Pancreas (tissue), 10 donors: ENCODE data around the gene CDH10. TPM values are rescaled to one million over a fixed set of nuclear protein-coding genes. Genes with fewer than 3 reads are reported as not detected.
A peak's percentile ranks its signal among the peaks of the same experiment; 100 is the strongest.

Experiments used
- ATAC-seq, 4 donors: fragments of 200-7000 bp; cut with Tn5 transposase; one replicate each; pipeline versions ENCODE4 v1.8.0 to v1.9.1; 2020; ENCODE audit warnings: mild to moderate bottlenecking in 4 of 4, moderate library complexity in 4 of 4
- DNase-seq, 6 donors: peaks; one replicate each; pipeline ENCODE4 v3.0.0-alpha.2; 2020
- FAIRE-seq: peaks from 2 replicates; lab custom pipeline; 2012; peaks lifted over from hg19 to GRCh38; lab: Jason Lieb, UNC
- H3K27ac ChIP-seq, 4 donors: fragments of 200-600 bp; sonication (generic); 1 replicate in 3 of 4; 2 replicates in 1 of 4; pipeline versions ENCODE4 v1.5.0 to v1.8.0; 2020
- H3K27me3 ChIP-seq, 4 donors: fragments of 200-600 bp; one replicate each; pipeline ENCODE4 v1.8.0; 2021
- H3K36me3 ChIP-seq, 3 donors: fragments of 200-600 bp; sonication (generic) in 1 of 3; one replicate each; pipeline versions ENCODE4 v1.5.0 to v1.8.0; 2020 to 2021
- H3K4me1 ChIP-seq, 3 donors: fragments of 200-600 bp; one replicate each; pipeline ENCODE4 v1.8.0; 2021
- H3K4me3 ChIP-seq, 4 donors: fragments of 200-600 bp; sonication (generic) in 2 of 4; one replicate each; pipeline versions ENCODE4 v1.5.0 to v1.8.0; 2020 to 2021
- H3K9me3 ChIP-seq, 4 donors: fragments of 200-600 bp; one replicate each; pipeline ENCODE4 v1.8.0; 2021
- CTCF ChIP-seq, 4 donors: fragments of 200-600 bp; sonication (generic) in 3 of 4; IDR thresholded peaks; one replicate each; pipeline versions ENCODE4 v1.5.0 to v1.8.0; 2021; ENCODE audit warnings: antibody characterized with exemption in 4 of 4
- WGBS, 2 donors: extraction: QIAGEN DNeasy Blood & Tissue Kit; methylation state at CpG; one replicate each; pipeline ENCODE4 v1.1.7; 2013; 5-methylcytosine and 5-hydroxymethylcytosine counted together
- intact Hi-C, 3 donors: fragments of 100-400 bp; cut with DNase I; formaldehyde crosslinking; loops; one replicate each; pipeline versions ENCODE4 v1.11.1 to v1.14.2; 2022
- polyA plus RNA-seq, 2 donors: library from polyadenylated mRNA; stranded (reverse); fragments of 200-250 nt; gene quantifications; one replicate each; pipeline ENCODE4 v1.2.3, GENCODE V29; 2013
- total RNA-seq, 6 donors: library from RNA; stranded (reverse); fragmentation: NEBNext Ultra II Directional in 4 of 6; extraction: Animal tissue kit (Norgen Biotek cat#: 25700) in 4 of 6; gene quantifications; one replicate each; pipeline versions ENCODE4 v1.2.1 to v1.2.4, GENCODE V29; 2021 to 2023
- donor health status: healthy with polysubstance abuse.
- donor health status: DM: no; HTN: no; CAD: no; lungs with moderate emphysema.
- donor health status: DM: no; HTN: no; CAD: no.
- donor health status: control.
- donor health status: control.
- donor health status: Bipolar disorder and iron deficiency.
- donor health status: DM: yes; HTN: yes; CAD: no.
- donor health status: DM: no; HTN: no; CAD: no.
- donor health status: DM: no; HTN: no; CAD: no.
- donor health status: DM: yes; HTN: yes; CAD: no.

The CDH10 gene
- total and polyA plus RNA-seq, 8 donors = 0.14 to 2.9 (median 0.44) TPM

GRCh38 chr5:24616566-24616965 lies 28.2 kb downstream of the CDH10 start:
- H3K27ac ChIP-seq = no peak overlapping the region
- DNase-seq (no peak), ATAC-seq (no peak), FAIRE-seq (no peak)
- H3K9me3 ChIP-seq = no peaks in the 10 kb centered on the region
- no peaks in the 10 kb centered on the region for H3K36me3 ChIP-seq
- WGBS, 2 donors = 11 to 15% methylated on average over 1 of the region's 1 CpG
- intact Hi-C loops = no loop called here
- H3K27me3 ChIP-seq = peaks cover 0 to 3% (median 0%) of the 10 kb centered on the region in 4 donors
- H3K4me1 ChIP-seq = no peaks in the 10 kb centered on the region
- no peak for TF ChIP-seq CTCF (IDR thresholded peaks at IDR 0.05)
- no peak overlapping the region for H3K4me3 ChIP-seq

GRCh38 chr5:24615159-24615558 lies 29.6 kb downstream of the CDH10 start:
- ATAC-seq = no peak
- DNase-seq = no peak
- 17% methylated on average over 4 of the region's 4 CpGs for WGBS, 2 donors
- no peak overlapping the region for H3K4me3 ChIP-seq
- intact Hi-C loops = no loop called here
- no peak for TF ChIP-seq CTCF (IDR thresholded peaks at IDR 0.05)
- H3K9me3 ChIP-seq = no peaks in the 10 kb centered on the region
- H3K4me1 ChIP-seq = no peaks in the 10 kb centered on the region
- H3K36me3 ChIP-seq = no peaks in the 10 kb centered on the region
- FAIRE-seq = no peak
- H3K27ac ChIP-seq = no peak overlapping the region
- H3K27me3 ChIP-seq = peaks cover 0 to 3% (median 0%) of the 10 kb centered on the region in 4 donors

GRCh38 chr5:24609706-24610105 lies 35.1 kb downstream of the CDH10 start:
- Histone ChIP-seq H3K4me1 (no peaks in the 10 kb centered on the region), H3K27ac (no peak overlapping the region), H3K36me3 (no peaks in the 10 kb centered on the region), H3K27me3 (no peaks in the 10 kb centered on the region), H3K9me3 (no peaks in the 10 kb centered on the region), H3K4me3 (no peak overlapping the region)
- FAIRE-seq (no peak), DNase-seq (no peak), ATAC-seq (no peak)
- TF ChIP-seq CTCF (IDR thresholded peaks at IDR 0.05) = no peak
- 86 to 94% methylated on average over 14 of the region's 14 CpGs for WGBS, 2 donors
- intact Hi-C loops = no loop called here

- no peak for TF ChIP-seq CTCF (IDR thresholded peaks at IDR 0.05)
- no peaks in the 10 kb centered on the region for H3K9me3 ChIP-seq
- 63% methylated on average over 3 of the region's 3 CpGs for WGBS, 2 donors
- H3K36me3 ChIP-seq = no peaks in the 10 kb centered on the region
- ATAC-seq = peak in 3 of 4 donors; percentile 17 to 84 (median 75)
- H3K27me3 ChIP-seq = no peaks in the 10 kb centered on the region
- peak in 1 of 6 donors; percentile 9 for DNase-seq
- FAIRE-seq = no peak
- intact Hi-C loops = no loop called here
- H3K27ac ChIP-seq = no peak overlapping the region
- H3K4me1 ChIP-seq = no peaks in the 10 kb centered on the region
- H3K4me3 ChIP-seq = no peak overlapping the region
Measured at GRCh38 chr5:24606971-24607370, 37.8 kb downstream of the CDH10 start.

- no peaks in the 10 kb centered on the region for H3K36me3 ChIP-seq
- no peaks in the 10 kb centered on the region for H3K4me1 ChIP-seq
- no peaks in the 10 kb centered on the region for H3K27me3 ChIP-seq
- intact Hi-C loops = no loop called here
- FAIRE-seq (no peak), DNase-seq (no peak), ATAC-seq (no peak)
- no peak overlapping the region for H3K27ac ChIP-seq
- TF ChIP-seq CTCF (IDR thresholded peaks at IDR 0.05) = no peak
- WGBS, 2 donors = 76 to 82% methylated on average over 2 of the region's 2 CpGs
- no peaks in the 10 kb centered on the region for H3K9me3 ChIP-seq
- no peak overlapping the region for H3K4me3 ChIP-seq
Measured at GRCh38 chr5:24602188-24602587, 42.6 kb downstream of the CDH10 start.
